HG02798 (cell line): ENCODE results near the gene AGBL4.
A peak's percentile ranks its signal among the peaks of the same experiment; 100 is the strongest.

Experiments
- ATAC-seq: cut with Tn5 transposase; IDR thresholded peaks from one replicate; pipeline ENCODE4 v1.9.1; 2021; ENCODE audit warnings: mild to moderate bottlenecking; ENCODE audit not compliant: unreplicated experiment, poor library complexity

The AGBL4 gene

DNA sequence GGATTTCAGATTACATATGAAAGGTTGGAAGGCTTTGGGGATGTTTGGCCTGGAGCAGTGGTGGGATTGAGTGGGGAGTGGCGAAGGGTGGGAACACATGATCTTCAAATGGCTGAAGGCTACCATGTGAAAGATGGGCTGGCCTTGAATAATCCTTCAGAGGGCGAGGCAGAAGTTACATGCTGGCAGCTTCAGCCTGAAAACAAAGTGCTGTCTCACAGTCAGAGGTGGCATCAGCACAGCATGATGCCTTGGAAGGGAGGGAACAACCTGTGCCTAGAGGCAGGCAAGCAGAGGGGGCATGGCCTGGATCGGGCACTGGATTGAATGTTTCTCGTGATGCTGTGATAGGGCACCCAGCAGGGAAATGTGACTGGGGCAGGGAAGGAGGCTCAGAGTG is 1377.9 kb downstream of the AGBL4 start:
- no peak for ATAC-seq

- ATAC-seq = peak; percentile 38
These were observed 1378.7 kb downstream of the AGBL4 start for GRCh38 chr1:48644905-48645605.

GRCh38 chr1:48644190-48644900 is 1379.4 kb downstream of the AGBL4 start:
- ATAC-seq = no peak

GRCh38 chr1:48643193-48643592 is 1380.6 kb downstream of the AGBL4 start:
- no peak for ATAC-seq

- no peak for ATAC-seq
These were observed 1382.8 kb downstream of the AGBL4 start for GRCh38 chr1:48640836-48641492.

DNA sequence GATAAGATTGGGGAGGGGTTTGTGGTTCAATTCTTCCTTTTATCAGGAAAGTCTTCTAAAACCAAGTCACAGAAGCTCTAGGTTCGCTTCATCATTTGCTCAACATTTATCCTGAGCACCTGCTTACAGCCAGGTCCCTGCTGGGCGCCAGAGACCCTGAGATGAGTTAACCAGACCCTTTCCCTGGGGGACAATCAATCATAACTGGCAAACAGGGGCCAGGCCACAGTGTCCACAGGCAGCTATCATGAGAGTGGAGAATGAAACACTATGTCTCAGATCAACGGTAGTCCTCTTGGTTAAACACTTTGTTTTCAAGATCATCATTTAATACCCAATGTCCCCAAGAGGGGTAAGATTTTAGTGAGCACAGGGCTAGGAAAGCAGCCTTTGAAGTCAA is 1393.9 kb downstream of the AGBL4 start:
- no peak for ATAC-seq

- ATAC-seq = no peak
These were observed 1396.3 kb downstream of the AGBL4 start for GRCh38 chr1:48627486-48627885.

DNA sequence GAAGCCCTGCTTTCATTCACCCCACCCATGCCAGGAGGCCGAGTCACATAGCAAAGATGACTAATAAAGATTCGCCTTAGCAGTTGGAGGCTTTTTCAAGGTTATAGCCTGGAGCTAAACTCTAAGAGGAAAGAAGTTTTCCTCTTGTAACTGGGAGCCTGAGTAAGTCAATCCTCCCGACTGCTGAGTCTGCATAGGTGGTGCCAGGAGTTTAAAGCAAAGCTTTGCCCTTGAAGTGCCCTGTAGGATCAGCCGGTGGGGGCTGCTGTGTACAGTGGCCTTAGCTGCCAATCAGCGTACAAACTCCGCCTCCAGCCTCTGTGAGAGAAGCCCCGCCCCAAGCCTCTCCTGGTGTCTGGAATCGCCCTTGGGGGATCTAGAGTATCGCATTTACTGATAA is 1404.2 kb downstream of the AGBL4 start:
- no peak for ATAC-seq

GRCh38 chr1:48617252-48617651 is 1406.5 kb downstream of the AGBL4 start:
- no peak for ATAC-seq

DNA sequence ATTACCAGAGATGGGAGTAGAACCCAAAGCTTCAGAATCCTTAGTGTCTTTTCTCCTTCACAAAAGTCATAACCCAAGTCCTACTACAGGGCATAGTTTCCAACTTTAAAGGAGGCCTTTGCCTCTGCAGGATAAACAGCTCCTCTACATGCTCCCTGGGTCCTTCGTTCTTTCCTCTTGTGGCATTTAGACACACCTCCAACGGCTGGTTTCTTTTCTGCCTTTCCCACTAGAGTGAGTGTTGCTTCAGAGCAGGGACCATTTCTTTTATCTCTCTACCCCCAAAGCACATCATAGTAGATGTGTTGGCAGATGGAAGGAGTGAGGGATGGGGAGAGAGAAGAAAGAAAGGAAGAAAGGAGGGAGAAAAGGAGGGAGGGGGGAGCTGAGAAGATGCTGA is 1407.0 kb downstream of the AGBL4 start:
- no peak for ATAC-seq

GRCh38 chr1:48611841-48612240 is 1411.9 kb downstream of the AGBL4 start:
- ATAC-seq = no peak

- ATAC-seq = no peak
These were observed 1412.9 kb downstream of the AGBL4 start for GRCh38 chr1:48610628-48611542.

DNA sequence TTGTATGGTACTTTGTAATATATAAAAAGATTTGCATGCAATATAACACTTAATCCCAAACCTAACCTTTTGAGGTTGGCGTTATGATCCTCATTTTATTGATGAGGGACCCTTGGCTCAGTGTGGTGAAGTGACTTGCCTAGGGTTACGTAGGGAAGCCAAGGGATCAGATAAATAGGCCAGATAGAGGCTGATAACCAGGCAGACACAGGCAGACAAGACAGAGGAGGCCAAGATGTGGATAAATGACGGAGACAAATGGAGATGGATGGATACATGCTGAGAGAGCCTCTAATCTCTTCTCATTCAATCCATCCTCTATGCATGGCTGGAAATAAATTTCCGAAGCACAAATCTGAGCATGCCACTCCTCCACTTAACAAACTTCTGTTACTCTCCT is 1414.9 kb downstream of the AGBL4 start:
- no peak for ATAC-seq

GRCh38 chr1:48603222-48603621 is 1420.5 kb downstream of the AGBL4 start:
- no peak for ATAC-seq

GRCh38 chr1:48602349-48602748 is 1421.4 kb downstream of the AGBL4 start:
- ATAC-seq = no peak

DNA sequence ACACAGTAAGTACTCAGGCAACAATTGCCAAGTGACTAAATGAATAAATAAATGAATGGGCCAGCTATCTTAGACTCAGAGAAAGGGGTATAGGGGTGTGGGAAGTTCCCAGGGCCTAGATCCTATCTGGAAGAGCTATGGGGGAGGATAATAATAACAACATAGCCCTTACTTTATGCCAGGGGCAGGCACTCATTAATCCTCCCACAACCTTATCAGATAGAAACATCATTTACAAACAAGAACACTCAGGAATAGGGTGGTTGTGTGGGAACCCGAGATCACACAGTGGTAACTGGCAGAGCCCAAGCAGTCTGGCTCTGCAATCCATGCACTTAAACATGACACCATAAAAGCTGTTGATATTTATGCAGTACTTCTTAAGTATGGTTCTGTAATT is 1423.6 kb downstream of the AGBL4 start:
- ATAC-seq = no peak

DNA sequence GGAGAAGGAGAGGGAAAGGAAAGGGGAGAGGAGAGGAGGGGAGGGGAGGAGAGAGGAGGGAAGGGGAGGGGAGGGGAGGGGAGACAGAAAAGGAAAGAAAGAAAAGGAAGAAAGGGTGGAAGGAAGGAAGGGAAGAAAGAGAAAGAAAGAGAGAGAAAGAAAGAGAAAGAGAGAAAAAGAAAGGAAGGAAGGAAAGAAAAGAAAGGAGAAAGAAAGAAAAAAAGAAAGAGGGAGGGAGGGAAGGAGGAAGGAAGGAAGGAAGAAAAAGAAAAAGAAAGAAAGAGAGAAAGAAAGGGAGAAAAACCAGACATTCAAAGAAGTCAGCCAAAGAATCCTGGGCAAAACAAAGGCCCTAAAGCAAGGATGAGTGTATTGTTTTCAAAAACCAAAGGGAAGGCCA is 1426.1 kb downstream of the AGBL4 start:
- no peak for ATAC-seq

DNA sequence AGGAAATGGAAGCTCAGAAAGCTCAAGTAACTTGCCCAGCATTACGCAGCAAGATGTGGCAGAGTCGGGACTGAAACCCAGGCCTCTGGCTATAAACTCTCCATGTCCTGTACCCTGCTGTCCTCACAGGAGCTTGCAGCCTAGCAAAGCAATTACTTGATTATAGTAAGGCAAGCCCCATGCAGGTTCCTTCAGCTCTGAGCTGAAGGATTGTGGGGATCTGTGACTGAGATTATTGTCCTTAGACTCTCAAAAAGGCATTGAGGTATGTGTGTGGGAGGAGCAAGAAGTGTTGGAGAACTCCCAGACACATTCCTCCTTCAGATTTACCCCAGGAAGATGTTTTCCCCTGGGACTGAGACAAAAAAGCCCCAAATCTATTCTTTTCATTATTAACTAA is 1427.7 kb downstream of the AGBL4 start:
- no peak for ATAC-seq

GRCh38 chr1:48595613-48596012 is 1428.1 kb downstream of the AGBL4 start:
- no peak for ATAC-seq

- no peak for ATAC-seq
These were observed 1431.4 kb downstream of the AGBL4 start for GRCh38 chr1:48592330-48592729.

- ATAC-seq = no peak
These were observed 1432.6 kb downstream of the AGBL4 start for GRCh38 chr1:48591181-48591580.
